ENCODE results near the gene AQP4. TPM values are rescaled to one million over a fixed set of nuclear protein-coding genes. Genes with fewer than 3 reads are reported as not detected.

Gene AQP4
- total RNA-seq, 1 experiment from 2014 or later: 0.42 TPM

DNA sequence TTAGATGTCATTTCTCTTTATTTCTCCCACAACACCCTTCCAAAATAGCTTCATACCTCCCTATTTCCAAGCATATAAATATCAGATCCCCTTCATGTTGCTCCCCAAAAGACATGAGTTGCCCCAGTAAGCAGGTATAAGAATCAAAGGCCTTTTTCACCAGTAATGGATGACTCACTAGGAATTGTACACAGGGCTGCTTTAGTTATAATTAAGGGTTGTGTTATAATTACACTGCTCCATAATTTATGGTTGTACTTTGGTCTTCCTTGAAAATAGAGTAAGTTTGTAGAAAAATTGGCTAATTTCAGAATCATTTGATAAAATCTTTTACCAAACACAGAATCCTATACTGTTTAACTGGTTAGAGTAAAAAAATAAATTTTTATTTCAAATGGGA, 8.8 kb upstream of the AQP4 start:
- no peaks in the 10 kb centered on the region for H3K27me3 Mint-ChIP-seq (ENCODE audit: low read depth)
- Histone ChIP-seq H4K91ac (ENCODE audit: insufficient read length, low read depth, low read length) (no peak overlapping the region), H2BK12ac (ENCODE audit: insufficient read length, low read depth, low read length) (no peak overlapping the region), H4K5ac (ENCODE audit: insufficient read length, low read depth, low read length) (no peak overlapping the region), H3K14ac (ENCODE audit: insufficient read depth, low read length) (no peak overlapping the region), H3K27me3 (ENCODE audit: insufficient read depth, low read length) (no peaks in the 10 kb centered on the region), H4K8ac (replicated peaks; ENCODE audit: insufficient read length, low read depth, low read length) (no peak overlapping the region), H3K4me1 (ENCODE audit: insufficient read depth, low read length) (no peaks in the 10 kb centered on the region), H3K23me2 (ENCODE audit: insufficient read length, low read depth, low read length, poor library complexity, severe bottlenecking) (no peaks in the 10 kb centered on the region), H2BK15ac (ENCODE audit: low read depth, low read length) (no peak overlapping the region), H3K79me1 (ENCODE audit: insufficient read depth, low read depth, low read length, poor library complexity, severe bottlenecking) (no peaks in the 10 kb centered on the region), H2AK5ac (ENCODE audit: insufficient read length, low read length) (no peak overlapping the region), H4K20me1 (ENCODE audit: control insufficient read depth, insufficient read depth, insufficient read length) (no peaks in the 10 kb centered on the region), H3K9me3 (ENCODE audit: control insufficient read depth, low read depth, low read length) (no peaks in the 10 kb centered on the region), H3K56ac (ENCODE audit: insufficient read length, low read depth, low read length) (no peak overlapping the region), H3K4me2 (ENCODE audit: insufficient read depth, insufficient read length, low read length) (no peak overlapping the region), H2BK5ac (ENCODE audit: insufficient read length, low read length) (no peak overlapping the region), H3K9ac (ENCODE audit: extremely low read depth, insufficient read length, low read length) (no peak overlapping the region), H3K23ac (ENCODE audit: insufficient read length, low read depth, low read length) (no peak overlapping the region), H2BK120ac (ENCODE audit: low read depth, low read length, poor library complexity, severe bottlenecking) (no peak overlapping the region), H3K4ac (ENCODE audit: low read depth, low read length) (no peak overlapping the region), H3T11ph (ENCODE audit: low read length) (no peak overlapping the region), H3K18ac (ENCODE audit: insufficient read length, low read depth, low read length) (no peak overlapping the region), H3K79me2 (ENCODE audit: insufficient read depth, low read length) (no peaks in the 10 kb centered on the region), H2AFZ (ENCODE audit: low read length) (no peak overlapping the region), H3K27ac (ENCODE audit: insufficient read length, low read depth, low read length) (no peak overlapping the region), H2BK20ac (ENCODE audit: low read depth, low read length, poor library complexity, severe bottlenecking) (no peak overlapping the region)
- peaks cover 2 to 5% of the 10 kb centered on the region in 2 experiments; a peak in 3 of 5 replicates for H3K9me3 Mint-ChIP-seq
- TF ChIP-seq CTCF (conservative IDR thresholded peaks at IDR 0.05): no peak
- no peak for DNase-seq
- no peak overlapping the region; a peak in 1 of 7 replicates for H3K27ac Mint-ChIP-seq
- H3K4me1 Mint-ChIP-seq: peaks cover 4 to 10% of the 10 kb centered on the region in 2 experiments
- H3K36me3 Mint-ChIP-seq (ENCODE audit: insufficient read depth in 1 of 3, low read depth in 3 of 3): peaks cover 0 to 5% (median 0%) of the 10 kb centered on the region in 3 experiments; a peak in 2 of 7 replicates
- H3K4me3 Mint-ChIP-seq: no peak overlapping the region

Data from H9 (cell line).